Measurements from ENCODE around the gene DAZAP1.

GRCh38 chr19:1457892-1458291, 50.5 kb downstream of the DAZAP1 start:
- TF ChIP-seq CTCF (conservative IDR thresholded peaks at IDR 0.05; ENCODE audit: low read depth, low read length) (no peak), POLR2A (IDR thresholded peaks at IDR 0.05; ENCODE audit: low read depth, low read length) (no peak), ELK1 (IDR thresholded peaks at IDR 0.05; ENCODE audit: borderline replicate concordance, low read depth, low read length) (no peak), USF2 (IDR thresholded peaks at IDR 0.05; ENCODE audit: low read depth, low read length) (no peak), CHD1 (IDR thresholded peaks at IDR 0.05; ENCODE audit: low read depth, low read length) (no peak), RAD21 (IDR thresholded peaks at IDR 0.05; ENCODE audit: low read length) (no peak), NFE2L2 (IDR thresholded peaks at IDR 0.05; ENCODE audit: low read depth, low read length) (no peak), MAFK (IDR thresholded peaks at IDR 0.05; ENCODE audit: low read depth, low read length) (no peak), CEBPB (IDR thresholded peaks at IDR 0.05; ENCODE audit: low read depth, low read length) (no peak), SMC3 (IDR thresholded peaks at IDR 0.05; ENCODE audit: low read depth, low read length) (no peak), RFX5 (IDR thresholded peaks at IDR 0.05; ENCODE audit: low read depth, low read length) (no peak), FOS (IDR thresholded peaks at IDR 0.05; ENCODE audit: low read depth, low read length) (no peak)
